Measurements from ENCODE around the gene ALPL. TPM values are rescaled to one million over a fixed set of nuclear protein-coding genes. Genes with fewer than 3 reads are reported as not detected.

The ALPL gene
- total RNA-seq, 1 donor from 2014 or later: 6.6 TPM

- Histone ChIP-seq H3K4me1 (peaks cover 8% of the 10 kb centered on the region), H3K36me3 (no peaks in the 10 kb centered on the region), H3K9me3 (no peaks in the 10 kb centered on the region), H3K27me3 (no peaks in the 10 kb centered on the region), H3K4me3 (no peak overlapping the region), H3K27ac (no peak overlapping the region)
- TF ChIP-seq, protein P1, sequence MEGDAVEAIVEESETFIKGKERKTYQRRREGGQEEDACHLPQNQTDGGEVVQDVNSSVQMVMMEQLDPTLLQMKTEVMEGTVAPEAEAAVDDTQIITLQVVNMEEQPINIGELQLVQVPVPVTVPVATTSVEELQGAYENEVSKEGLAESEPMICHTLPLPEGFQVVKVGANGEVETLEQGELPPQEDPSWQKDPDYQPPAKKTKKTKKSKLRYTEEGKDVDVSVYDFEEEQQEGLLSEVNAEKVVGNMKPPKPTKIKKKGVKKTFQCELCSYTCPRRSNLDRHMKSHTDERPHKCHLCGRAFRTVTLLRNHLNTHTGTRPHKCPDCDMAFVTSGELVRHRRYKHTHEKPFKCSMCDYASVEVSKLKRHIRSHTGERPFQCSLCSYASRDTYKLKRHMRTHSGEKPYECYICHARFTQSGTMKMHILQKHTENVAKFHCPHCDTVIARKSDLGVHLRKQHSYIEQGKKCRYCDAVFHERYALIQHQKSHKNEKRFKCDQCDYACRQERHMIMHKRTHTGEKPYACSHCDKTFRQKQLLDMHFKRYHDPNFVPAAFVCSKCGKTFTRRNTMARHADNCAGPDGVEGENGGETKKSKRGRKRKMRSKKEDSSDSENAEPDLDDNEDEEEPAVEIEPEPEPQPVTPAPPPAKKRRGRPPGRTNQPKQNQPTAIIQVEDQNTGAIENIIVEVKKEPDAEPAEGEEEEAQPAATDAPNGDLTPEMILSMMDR (IDR thresholded peaks at IDR 0.05): no peak
- no peak for TF ChIP-seq POLR2AphosphoS5 (IDR thresholded peaks at IDR 0.05; ENCODE audit: insufficient read depth in 1 of 2, low read depth in 1 of 2)
- no peak for TF ChIP-seq POLR2A (IDR thresholded peaks at IDR 0.05)
- intact Hi-C loops (cut with DNase I): no loop called here
- no peak for DNase-seq (ENCODE audit: extremely low spot score in 2 of 2)
Observed at GRCh38 chr1:21576031-21576797, 67.0 kb downstream of the ALPL start.

GRCh38 chr1:21576798-21577187, 67.6 kb downstream of the ALPL start:
- H3K4me3 ChIP-seq: no peak overlapping the region
- no peak for DNase-seq (ENCODE audit: extremely low spot score in 2 of 2)
- H3K27ac ChIP-seq: no peak overlapping the region
- no peaks in the 10 kb centered on the region for H3K36me3 ChIP-seq
- intact Hi-C loops (cut with DNase I): no loop called here
- no peaks in the 10 kb centered on the region for H3K9me3 ChIP-seq
- H3K27me3 ChIP-seq: no peaks in the 10 kb centered on the region
- TF ChIP-seq POLR2A (IDR thresholded peaks at IDR 0.05): no peak
- TF ChIP-seq, protein P1 (IDR thresholded peaks at IDR 0.05): no peak
- no peak for TF ChIP-seq POLR2AphosphoS5 (IDR thresholded peaks at IDR 0.05; ENCODE audit: insufficient read depth in 1 of 2, low read depth in 1 of 2)
- H3K4me1 ChIP-seq: peaks cover 8% of the 10 kb centered on the region

DNA sequence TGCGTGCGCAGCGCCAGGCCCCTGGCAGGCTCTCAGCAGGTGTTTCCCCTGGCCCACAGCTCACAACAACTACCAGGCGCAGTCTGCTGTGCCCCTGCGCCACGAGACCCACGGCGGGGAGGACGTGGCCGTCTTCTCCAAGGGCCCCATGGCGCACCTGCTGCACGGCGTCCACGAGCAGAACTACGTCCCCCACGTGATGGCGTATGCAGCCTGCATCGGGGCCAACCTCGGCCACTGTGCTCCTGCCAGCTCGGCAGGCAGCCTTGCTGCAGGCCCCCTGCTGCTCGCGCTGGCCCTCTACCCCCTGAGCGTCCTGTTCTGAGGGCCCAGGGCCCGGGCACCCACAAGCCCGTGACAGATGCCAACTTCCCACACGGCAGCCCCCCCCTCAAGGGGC, 68.1 kb downstream of the ALPL start:
- Histone ChIP-seq H3K9me3 (no peaks in the 10 kb centered on the region), H3K4me3 (no peak overlapping the region), H3K27ac (no peak overlapping the region), H3K4me1 (peaks cover 8% of the 10 kb centered on the region), H3K27me3 (no peaks in the 10 kb centered on the region), H3K36me3 (no peaks in the 10 kb centered on the region)
- DNase-seq (ENCODE audit: extremely low spot score in 2 of 2): no peak
- intact Hi-C loops (cut with DNase I): no loop called here
- TF ChIP-seq POLR2AphosphoS5 (IDR thresholded peaks at IDR 0.05; ENCODE audit: insufficient read depth in 1 of 2, low read depth in 1 of 2) (no peak), POLR2A (IDR thresholded peaks at IDR 0.05) (no peak)
- TF ChIP-seq, protein P1 (IDR thresholded peaks at IDR 0.05): no peak

DNA sequence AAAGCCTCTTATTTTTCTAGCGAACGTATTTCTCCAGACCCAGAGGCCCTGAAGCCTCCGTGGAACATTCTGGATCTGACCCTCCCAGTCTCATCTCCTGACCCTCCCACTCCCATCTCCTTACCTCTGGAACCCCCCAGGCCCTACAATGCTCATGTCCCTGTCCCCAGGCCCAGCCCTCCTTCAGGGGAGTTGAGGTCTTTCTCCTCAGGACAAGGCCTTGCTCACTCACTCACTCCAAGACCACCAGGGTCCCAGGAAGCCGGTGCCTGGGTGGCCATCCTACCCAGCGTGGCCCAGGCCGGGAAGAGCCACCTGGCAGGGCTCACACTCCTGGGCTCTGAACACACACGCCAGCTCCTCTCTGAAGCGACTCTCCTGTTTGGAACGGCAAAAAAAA, 68.7 kb downstream of the ALPL start:
- no peaks in the 10 kb centered on the region for H3K36me3 ChIP-seq
- H3K27ac ChIP-seq: no peak overlapping the region
- peaks cover 8% of the 10 kb centered on the region for H3K4me1 ChIP-seq
- intact Hi-C loops (cut with DNase I): no loop called here
- no peak for DNase-seq (ENCODE audit: extremely low spot score in 2 of 2)
- no peaks in the 10 kb centered on the region for H3K27me3 ChIP-seq
- no peak overlapping the region for H3K4me3 ChIP-seq
- no peaks in the 10 kb centered on the region for H3K9me3 ChIP-seq
- TF ChIP-seq POLR2AphosphoS5 (IDR thresholded peaks at IDR 0.05; ENCODE audit: insufficient read depth in 1 of 2, low read depth in 1 of 2): no peak
- TF ChIP-seq, protein P1 (IDR thresholded peaks at IDR 0.05): no peak
- no peak for TF ChIP-seq POLR2A (IDR thresholded peaks at IDR 0.05)

GRCh38 chr1:21579791-21580190, 70.6 kb downstream of the ALPL start:
- H3K27me3 ChIP-seq: no peaks in the 10 kb centered on the region
- no peaks in the 10 kb centered on the region for H3K9me3 ChIP-seq
- no peak overlapping the region for H3K27ac ChIP-seq
- TF ChIP-seq, protein P1 (IDR thresholded peaks at IDR 0.05): no peak
- TF ChIP-seq POLR2AphosphoS5 (IDR thresholded peaks at IDR 0.05; ENCODE audit: insufficient read depth in 1 of 2, low read depth in 1 of 2) (no peak), POLR2A (IDR thresholded peaks at IDR 0.05) (no peak)
- intact Hi-C loops (cut with DNase I): no loop called here
- DNase-seq (ENCODE audit: extremely low spot score in 2 of 2): no peak
- peaks cover 2% of the 10 kb centered on the region for H3K4me1 ChIP-seq
- no peaks in the 10 kb centered on the region for H3K36me3 ChIP-seq
- no peak overlapping the region for H3K4me3 ChIP-seq
